PC-3 (cell line): ENCODE measurements around the gene KRR1. TPM values are rescaled to one million over a fixed set of nuclear protein-coding genes. Genes with fewer than 3 reads are reported as not detected.

ENCODE experiments used
- ATAC-seq: fragments of 200-7000 bp; cut with Tn5 transposase; 2 replicates; pipeline ENCODE4 v1.9.1; 2020; ENCODE audit warnings: mild to moderate bottlenecking, moderate library complexity
- BruUV-seq: library from RNA; stranded (reverse); fragments of 400-500 nt; replicated peaks from 2 replicates; lab custom pipeline; 2021; lab: Mats Ljungman, UMichigan
- CTCF ChIA-PET: fragments of 300-600 bp; sonication (Branson Sonifier 250); formaldehyde crosslinking; loops from one replicate; lab custom pipeline; 2022; ENCODE audit warnings: antibody characterized with exemption; lab: Charles Lee
- POLR2A ChIA-PET: fragments of 300-600 bp; sonication (Branson Sonifier 250); formaldehyde crosslinking; loops from one replicate; lab custom pipeline; 2022; ENCODE audit warnings: antibody characterized with exemption; ENCODE audit not compliant: unreplicated experiment; lab: Charles Lee
- DNase-seq: peaks from one replicate; pipeline ENCODE4 v3.0.0-alpha.2; 2015
- H2AFZ ChIP-seq: fragments of 300-600 bp; sonication (generic); 2 replicates; pipeline ENCODE4 v1.6.0; 2016; ENCODE audit warnings: antibody characterized with exemption, low read length
- H3F3A ChIP-seq: fragments of 300-600 bp; sonication (generic); one replicate; pipeline ENCODE4 v1.6.0; 2017; ENCODE audit warnings: antibody characterized with exemption, low read length, control low read depth, mild to moderate bottlenecking; ENCODE audit not compliant: unreplicated experiment
- H3K27ac ChIP-seq: fragments of 300-600 bp; sonication (generic); 2 replicates; pipeline ENCODE4 v1.5.1; 2016; ENCODE audit warnings: mild to moderate bottlenecking, low read length
- H3K27me3 ChIP-seq: fragments of 300-600 bp; sonication (generic); 2 replicates; pipeline ENCODE4 v1.6.1; 2016; ENCODE audit warnings: low read length, mixed read lengths
- H3K36me3 ChIP-seq: fragments of 300-600 bp; sonication (generic); 2 replicates; pipeline ENCODE4 v1.6.1; 2016; ENCODE audit warnings: low read depth, mixed run types, low read length, mixed read lengths
- H3K4me1 ChIP-seq: fragments of 300-600 bp; sonication (generic); 2 replicates; pipeline ENCODE4 v1.5.1; 2016; ENCODE audit warnings: low read length; ENCODE audit not compliant: insufficient read depth
- H3K4me2 ChIP-seq: fragments of 300-600 bp; sonication (generic); 2 replicates; pipeline ENCODE4 v1.6.0; 2016; ENCODE audit warnings: low read length
- H3K4me3 ChIP-seq: fragments of 300-600 bp; sonication (generic); 2 replicates; pipeline ENCODE4 v1.5.1; 2016; ENCODE audit warnings: mild to moderate bottlenecking, low read length, mixed read lengths
- H3K79me2 ChIP-seq: fragments of 300-600 bp; sonication (generic); 2 replicates; pipeline ENCODE4 v1.6.1; 2017; ENCODE audit warnings: low read length, mixed read lengths
- H3K9ac ChIP-seq: fragments of 300-600 bp; sonication (generic); 2 replicates; pipeline ENCODE4 v1.6.0; 2016; ENCODE audit warnings: mild to moderate bottlenecking, low read length
- H3K9me2 ChIP-seq: fragments of 300-600 bp; sonication (generic); replicated peaks from 2 replicates; pipeline ENCODE4 v1.6.1; 2016; ENCODE audit warnings: mixed run types, low read length, mixed read lengths
- H3K9me3 ChIP-seq: fragments of 300-600 bp; sonication (generic); 2 replicates; pipeline ENCODE4 v1.6.1; 2016; ENCODE audit warnings: low read length, mixed read lengths
- H4K20me1 ChIP-seq: fragments of 300-600 bp; sonication (generic); 2 replicates; pipeline ENCODE4 v1.6.1; 2016; ENCODE audit warnings: low read length, mixed read lengths
- CTCF ChIP-seq: fragments of 300-600 bp; sonication (generic); conservative IDR thresholded peaks from 2 replicates; pipeline ENCODE4 v1.5.1; 2017; ENCODE audit warnings: antibody characterized with exemption, low read depth, mild to moderate bottlenecking, low read length
- EZH2 ChIP-seq: fragments of 300-600 bp; sonication (generic); IDR thresholded peaks from one replicate; pipeline ENCODE4 v1.6.1; 2017; ENCODE audit warnings: antibody characterized with exemption, mild to moderate bottlenecking, low read length; ENCODE audit not compliant: unreplicated experiment
- EZH2phosphoT487 ChIP-seq: fragments of 300-600 bp; sonication (generic); IDR thresholded peaks from 2 replicates; pipeline ENCODE4 v1.6.1; 2018; ENCODE audit warnings: mild to moderate bottlenecking, antibody characterized with exemption, low read length, borderline replicate concordance
- intact Hi-C: fragments of 100-400 bp; cut with micrococcal nuclease; formaldehyde crosslinking; loops from 2 replicates; pipeline ENCODE4 v1.9.0; 2023
- total RNA-seq: library from RNA; depleted of rRNA; stranded (reverse); fragments of >200 nt; gene quantifications from 2 replicates; pipeline ENCODE4 v1.2.3, GENCODE V29; 2014

The KRR1 gene
- total RNA-seq, 1 experiment from 2014 or later = 68.4 TPM

- ATAC-seq (no peak), DNase-seq (no peak)
- no peaks in the 10 kb centered on the region for H3F3A ChIP-seq
- no peak overlapping the region for H3K4me3 ChIP-seq
- H3K9ac ChIP-seq = no peak overlapping the region
- H3K4me2 ChIP-seq = no peak overlapping the region
- no peaks in the 10 kb centered on the region for H4K20me1 ChIP-seq
- H3K4me1 ChIP-seq = peaks cover 12% of the 10 kb centered on the region
- CTCF ChIA-PET = no interaction called here
- no peaks in the 10 kb centered on the region for H3K9me2 ChIP-seq
- TF ChIP-seq CTCF = no peak
- no peak for TF ChIP-seq EZH2
- TF ChIP-seq EZH2phosphoT487 = no peak
- no peaks in the 10 kb centered on the region for H3K36me3 ChIP-seq
- BruUV-seq = no TSS peak
- intact Hi-C loops = no loop called here
- no peak overlapping the region for H3K27ac ChIP-seq
- no peaks in the 10 kb centered on the region for H3K9me3 ChIP-seq
- H3K27me3 ChIP-seq = no peaks in the 10 kb centered on the region
- H3K79me2 ChIP-seq = no peaks in the 10 kb centered on the region
- peak overlapping the region; percentile 51 for H2AFZ ChIP-seq
- POLR2A ChIA-PET = no interaction called here
Observed at GRCh38 chr12:75558287-75558686, 46.9 kb upstream of the KRR1 start.

GRCh38 chr12:75556311-75556899 is 45.0 kb upstream of the KRR1 start:
- Histone ChIP-seq H4K20me1 (no peaks in the 10 kb centered on the region), H3K4me1 (peaks cover 12% of the 10 kb centered on the region), H3K9me2 (no peaks in the 10 kb centered on the region), H3K27ac (no peak overlapping the region), H3F3A (no peaks in the 10 kb centered on the region), H3K79me2 (no peaks in the 10 kb centered on the region), H3K27me3 (no peaks in the 10 kb centered on the region), H3K9ac (no peak overlapping the region), H3K4me3 (no peak overlapping the region), H3K36me3 (no peaks in the 10 kb centered on the region), H3K9me3 (no peaks in the 10 kb centered on the region), H2AFZ (peak overlapping the region; percentile 35), H3K4me2 (peak overlapping the region; percentile 21; the same call in 1 of the 2 replicates)
- intact Hi-C loops = no loop called here
- TF ChIP-seq EZH2phosphoT487 = no peak
- TF ChIP-seq CTCF = no peak
- TF ChIP-seq EZH2 = no peak
- ChIA-PET POLR2A (interaction anchor here (0.5 kb wide), 1 partner anchor 750 kb away, joined by 14 read pairs; no protein-coding TSS in a partner anchor), CTCF (no interaction called here)
- BruUV-seq = no TSS peak
- DNase-seq (peak; percentile 49), ATAC-seq (peak; percentile 48)

GRCh38 chr12:75554556-75554880 is 43.1 kb upstream of the KRR1 start:
- Histone ChIP-seq H3K36me3 (no peaks in the 10 kb centered on the region), H3K27me3 (no peaks in the 10 kb centered on the region), H2AFZ (no peak overlapping the region), H3K79me2 (no peaks in the 10 kb centered on the region), H3F3A (no peaks in the 10 kb centered on the region), H3K27ac (no peak overlapping the region), H3K4me1 (peaks cover 12% of the 10 kb centered on the region), H3K4me2 (no peak overlapping the region), H4K20me1 (no peaks in the 10 kb centered on the region), H3K4me3 (no peak overlapping the region), H3K9me3 (no peaks in the 10 kb centered on the region), H3K9me2 (no peaks in the 10 kb centered on the region), H3K9ac (no peak overlapping the region)
- ATAC-seq (no peak), DNase-seq (no peak)
- no peak for TF ChIP-seq EZH2
- TF ChIP-seq CTCF = no peak
- TF ChIP-seq EZH2phosphoT487 = no peak
- ChIA-PET POLR2A (no interaction called here), CTCF (interaction anchor here (0.6 kb wide), 1 partner anchor 890 kb away, joined by 4 read pairs; no protein-coding TSS in a partner anchor)
- BruUV-seq = no TSS peak
- intact Hi-C loops = no loop called here
